Ovary (tissue), 9 donors: Measurements from ENCODE around the gene ADAM30. TPM values are rescaled to one million over a fixed set of nuclear protein-coding genes. Genes with fewer than 3 reads are reported as not detected.

Source experiments
- DNase-seq, 5 donors: peaks; one replicate each; pipeline ENCODE4 v3.0.0-alpha.2; 2019 to 2020
- H3K27ac ChIP-seq, 2 donors: fragments of 200-600 bp; one replicate each; pipeline versions ENCODE4 v1.5.1 to v1.8.0; 2019 to 2022
- H3K27me3 ChIP-seq: fragments of 200-600 bp; one replicate; pipeline ENCODE4 v1.8.0; 2022
- H3K36me3 ChIP-seq: fragments of 200-600 bp; sonication (generic); one replicate; pipeline ENCODE4 v1.5.1; 2019
- H3K4me1 ChIP-seq: one replicate; pipeline ENCODE4 v1.8.1; 2013; ENCODE audit warnings: mild to moderate bottlenecking, moderate library complexity; ENCODE audit not compliant: insufficient read depth
- H3K4me3 ChIP-seq: fragments of 200-600 bp; sonication (generic); one replicate; pipeline ENCODE4 v1.5.1; 2017
- H3K9me3 ChIP-seq, 2 donors: fragments of 200-600 bp in 1 of 2; sonication (generic) in 1 of 2; one replicate each; pipeline versions ENCODE4 v1.5.1 to v1.8.1; 2013 to 2019; ENCODE audit warnings: mild to moderate bottlenecking in 1 of 2, moderate library complexity in 1 of 2
- EP300 ChIP-seq: sonication (generic); formaldehyde crosslinking; IDR thresholded peaks from one replicate; pipeline ENCODE4 v1.6.1; 2017; ENCODE audit warnings: antibody characterized with exemption
- POLR2A ChIP-seq: fragments of 450-650 bp; IDR thresholded peaks from one replicate; pipeline ENCODE4 v1.6.1; 2017; ENCODE audit warnings: antibody characterized with exemption, mild to moderate bottlenecking, moderate library complexity
- WGBS, 3 donors: extraction: QIAGEN DNeasy Blood & Tissue Kit in 1 of 3; methylation state at CpG; one replicate each; pipeline versions ENCODE4 v1.1.5 to v1.1.7; 2013 to 2017; 5-methylcytosine and 5-hydroxymethylcytosine counted together
- intact Hi-C, 4 donors: fragments of 100-400 bp; cut with DNase I; formaldehyde crosslinking; loops; one replicate each; pipeline versions ENCODE4 v1.11.0 to v1.15.1; 2022 to 2023
- polyA plus RNA-seq, 2 donors: library from polyadenylated mRNA; stranded (reverse); fragments of 200-250 nt in 1 of 2; fragments of 350-450 nt in 1 of 2; fragmentation: Illumina TruSeq in 1 of 2; extraction: RNeasy Lipid Tissue Mini Kit (QIAGEN cat#74804) in 1 of 2; gene quantifications; one replicate each; pipeline ENCODE4 v1.2.3, GENCODE V29; 2013 to 2014
- total RNA-seq, 7 donors: library from RNA; depleted of rRNA in 2 of 7; stranded (reverse); fragments of >200 nt in 2 of 7; fragmentation: NEBNext Ultra II Directional in 3 of 7; extraction: Animal tissue kit (Norgen Biotek cat#: 25700) in 3 of 7; gene quantifications; one replicate each; pipeline versions ENCODE4 v1.1.0 to v1.2.4, GENCODE V29; 2016 to 2023
- TF ChIP-seq, protein P1 (sequence below), 3 donors: fragments of 450-650 bp in 2 of 3; fragments of 200-600 bp in 1 of 3; IDR thresholded peaks; one replicate each; pipeline versions ENCODE4 v1.5.1 to v1.8.0; 2016 to 2022; ENCODE audit warnings: antibody characterized with exemption in 3 of 3, mild to moderate bottlenecking in 1 of 3
- donor health status: DM: no; HTN: no; CAD: no; lungs with moderate emphysema.
- donor health status: DM: no; HTN: no; CAD: no.
- donor health status: Bipolar disorder and iron deficiency.
- donor health status: DM: yes; HTN: yes; CAD: no.
- donor health status: DM: no; HTN: no; CAD: no.
- donor health status: DM: yes; HTN: yes; CAD: no.

The ADAM30 gene
- total and polyA plus RNA-seq, 9 donors: not detected

DNA sequence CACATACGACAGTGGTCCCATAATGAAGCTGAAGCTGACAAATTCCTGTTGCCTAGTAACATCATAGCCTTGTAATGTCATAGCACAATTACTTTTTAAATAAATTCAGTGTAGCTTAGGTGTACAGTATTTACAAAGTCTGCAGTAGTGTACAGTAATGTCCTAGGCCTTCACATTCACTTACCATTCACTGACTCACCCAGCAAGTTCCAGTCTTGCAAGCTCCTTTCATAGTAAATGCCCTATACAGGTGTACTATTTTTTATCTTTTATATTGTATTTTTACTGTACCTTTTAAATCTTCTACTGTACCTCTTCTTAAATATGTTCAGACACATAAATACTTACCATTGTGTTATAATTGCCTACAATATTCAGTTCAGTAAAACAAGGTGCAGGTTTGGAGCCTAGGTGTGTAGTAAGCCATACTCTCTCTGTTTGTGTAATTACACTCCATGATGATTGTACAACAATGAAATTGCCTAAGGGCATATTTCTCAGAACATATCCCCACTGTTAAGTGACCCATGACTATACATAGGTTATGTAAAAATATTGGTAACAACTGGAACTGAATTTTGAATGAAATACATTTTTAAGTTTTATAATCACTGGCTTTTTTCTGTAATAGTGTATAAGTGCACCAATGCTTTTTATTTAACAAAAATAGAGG, 33.5 kb upstream of the ADAM30 start:
- H3K36me3 ChIP-seq: no peaks in the 10 kb centered on the region
- no peaks in the 10 kb centered on the region for H3K4me1 ChIP-seq
- intact Hi-C loops: loop anchor here in 1 of 4 donors (10.0 kb wide), 1 partner anchor 1845 kb away; no protein-coding TSS in a partner anchor
- 95 to 98% (median 98%) methylated on average over 1 of the region's 1 CpG for WGBS, 3 donors
- H3K27me3 ChIP-seq: no peaks in the 10 kb centered on the region
- H3K27ac ChIP-seq: no peak overlapping the region
- TF ChIP-seq POLR2A (no peak), EP300 (no peak)
- TF ChIP-seq, protein P1, sequence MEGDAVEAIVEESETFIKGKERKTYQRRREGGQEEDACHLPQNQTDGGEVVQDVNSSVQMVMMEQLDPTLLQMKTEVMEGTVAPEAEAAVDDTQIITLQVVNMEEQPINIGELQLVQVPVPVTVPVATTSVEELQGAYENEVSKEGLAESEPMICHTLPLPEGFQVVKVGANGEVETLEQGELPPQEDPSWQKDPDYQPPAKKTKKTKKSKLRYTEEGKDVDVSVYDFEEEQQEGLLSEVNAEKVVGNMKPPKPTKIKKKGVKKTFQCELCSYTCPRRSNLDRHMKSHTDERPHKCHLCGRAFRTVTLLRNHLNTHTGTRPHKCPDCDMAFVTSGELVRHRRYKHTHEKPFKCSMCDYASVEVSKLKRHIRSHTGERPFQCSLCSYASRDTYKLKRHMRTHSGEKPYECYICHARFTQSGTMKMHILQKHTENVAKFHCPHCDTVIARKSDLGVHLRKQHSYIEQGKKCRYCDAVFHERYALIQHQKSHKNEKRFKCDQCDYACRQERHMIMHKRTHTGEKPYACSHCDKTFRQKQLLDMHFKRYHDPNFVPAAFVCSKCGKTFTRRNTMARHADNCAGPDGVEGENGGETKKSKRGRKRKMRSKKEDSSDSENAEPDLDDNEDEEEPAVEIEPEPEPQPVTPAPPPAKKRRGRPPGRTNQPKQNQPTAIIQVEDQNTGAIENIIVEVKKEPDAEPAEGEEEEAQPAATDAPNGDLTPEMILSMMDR (IDR thresholded peaks at IDR 0.05): no peak
- H3K4me3 ChIP-seq: no peak overlapping the region
- H3K9me3 ChIP-seq: no peaks in the 10 kb centered on the region
- no peak for DNase-seq

DNA sequence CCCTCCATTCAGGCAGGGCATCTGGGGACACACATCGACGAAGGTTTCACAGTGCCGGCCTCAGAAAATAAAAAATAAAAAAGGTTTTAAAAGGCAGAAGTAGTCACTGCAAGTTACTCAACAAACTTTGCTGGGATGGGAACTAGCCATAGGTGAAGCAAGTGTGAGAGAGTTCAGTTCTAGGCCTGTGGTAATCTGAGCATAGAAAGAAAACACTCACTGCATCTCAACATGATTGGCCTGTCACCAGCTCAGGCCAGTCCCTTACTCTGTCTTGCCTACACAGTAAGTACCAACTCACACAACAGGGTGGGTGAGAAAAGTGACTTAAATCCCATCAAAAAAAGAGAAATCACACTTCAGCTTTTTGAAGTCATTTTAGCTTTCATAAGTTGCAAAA, 30.2 kb upstream of the ADAM30 start:
- 90 to 95% (median 93%) methylated on average over 3 of the region's 3 CpGs for WGBS, 3 donors
- TF ChIP-seq POLR2A (no peak), EP300 (no peak)
- TF ChIP-seq, protein P1 (IDR thresholded peaks at IDR 0.05): no peak
- no peak for DNase-seq
- H3K27me3 ChIP-seq: no peaks in the 10 kb centered on the region
- H3K36me3 ChIP-seq: no peaks in the 10 kb centered on the region
- no peaks in the 10 kb centered on the region for H3K4me1 ChIP-seq
- H3K4me3 ChIP-seq: no peak overlapping the region
- intact Hi-C loops: no loop called here
- no peaks in the 10 kb centered on the region for H3K9me3 ChIP-seq
- no peak overlapping the region for H3K27ac ChIP-seq

DNA sequence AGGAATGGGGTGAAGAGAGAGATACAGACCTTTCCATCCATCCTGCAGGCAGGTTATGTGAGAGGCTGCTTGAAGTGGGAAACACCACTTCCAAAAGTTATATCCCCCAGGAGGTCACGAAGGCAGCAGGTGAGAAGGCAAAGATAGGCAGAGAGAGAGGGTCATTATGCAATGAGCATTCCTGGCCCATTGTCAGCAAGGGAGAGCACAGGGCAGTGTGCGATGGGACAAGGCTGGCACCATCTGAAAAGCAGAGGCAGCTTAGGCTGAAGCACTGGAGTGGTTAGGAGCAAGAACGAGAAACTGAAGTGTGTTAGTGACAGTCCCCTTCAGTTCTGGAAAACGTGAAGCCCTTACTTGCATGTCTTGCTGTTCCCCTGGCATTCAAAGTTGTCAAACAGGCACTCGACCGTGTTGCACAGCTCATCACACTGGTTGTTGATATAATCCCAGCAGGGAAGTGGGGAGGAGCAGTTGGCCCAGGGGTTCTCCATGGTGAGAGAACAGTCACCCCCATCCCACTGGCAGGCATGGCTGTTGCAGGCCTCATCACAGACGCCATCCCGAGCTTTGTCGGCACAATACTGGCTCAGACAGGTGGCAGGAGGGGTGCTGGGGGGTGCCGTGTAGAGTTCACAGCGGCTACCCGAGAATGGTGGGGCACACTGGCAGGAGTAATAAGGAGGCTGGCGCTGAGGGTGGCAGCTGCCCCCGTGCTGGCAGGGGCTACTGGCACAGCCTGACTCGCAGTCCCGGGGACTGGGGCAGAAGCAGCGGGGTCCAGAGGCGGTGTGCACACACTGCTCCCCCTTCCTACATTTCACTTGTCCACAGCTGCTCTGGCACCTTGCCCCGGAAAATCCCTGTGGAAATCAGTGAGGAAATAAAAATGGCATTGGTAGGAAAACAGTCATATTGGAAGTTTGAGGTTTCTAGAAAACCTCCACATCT, 28.9 kb upstream of the ADAM30 start:
- H3K27me3 ChIP-seq: no peaks in the 10 kb centered on the region
- no peak overlapping the region for H3K27ac ChIP-seq
- H3K36me3 ChIP-seq: no peaks in the 10 kb centered on the region
- intact Hi-C loops: no loop called here
- no peaks in the 10 kb centered on the region for H3K9me3 ChIP-seq
- no peak overlapping the region for H3K4me3 ChIP-seq
- DNase-seq: no peak
- no peaks in the 10 kb centered on the region for H3K4me1 ChIP-seq
- 83 to 89% (median 86%) methylated on average over 19 of the region's 19 CpGs for WGBS, 3 donors
- TF ChIP-seq, protein P1 (IDR thresholded peaks at IDR 0.05): no peak
- no peak for TF ChIP-seq POLR2A
- TF ChIP-seq EP300: no peak

DNA sequence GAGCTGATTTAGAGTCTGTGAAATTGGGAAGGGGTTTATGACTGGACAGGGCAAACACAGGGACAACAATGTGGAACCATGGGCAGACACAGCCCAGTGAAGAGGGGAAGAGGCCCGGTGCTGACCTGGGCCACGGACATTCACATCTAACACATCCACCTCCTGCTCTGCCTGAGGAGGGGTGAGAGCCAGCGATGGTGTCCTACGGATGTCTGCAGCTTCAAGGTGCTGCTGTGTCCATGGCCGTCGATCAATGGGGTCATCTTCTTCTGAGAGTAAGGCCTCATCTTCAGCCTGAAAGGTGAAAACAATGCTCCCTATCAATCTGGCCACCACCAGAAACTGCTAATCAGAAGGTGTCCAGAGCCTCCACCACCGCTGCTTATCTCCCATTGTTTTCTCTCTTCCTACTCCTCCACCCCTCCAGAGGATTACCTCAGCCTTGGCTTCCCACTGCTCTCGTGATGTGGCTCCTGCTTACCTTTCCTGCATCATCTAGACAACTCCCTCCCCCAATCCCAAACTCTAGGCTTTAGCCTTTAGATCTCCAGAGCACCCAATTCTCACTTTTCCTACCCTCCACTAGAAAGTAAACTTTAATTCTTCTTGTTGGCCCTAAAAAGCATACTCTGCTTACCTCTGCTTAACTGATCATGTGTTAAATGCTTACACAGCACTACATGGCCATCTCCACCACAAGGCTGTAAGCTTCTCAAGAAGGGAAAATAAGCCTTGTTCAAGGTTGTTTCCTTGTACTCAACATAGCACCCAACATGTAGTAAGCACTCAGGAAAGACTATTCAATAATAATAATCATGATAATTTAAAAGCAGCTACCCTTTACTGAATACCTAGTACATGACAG, 24.0 kb upstream of the ADAM30 start:
- Histone ChIP-seq H3K4me1 (no peaks in the 10 kb centered on the region), H3K4me3 (no peak overlapping the region), H3K36me3 (no peaks in the 10 kb centered on the region), H3K27ac (no peak overlapping the region), H3K27me3 (no peaks in the 10 kb centered on the region), H3K9me3 (no peaks in the 10 kb centered on the region)
- no peak for TF ChIP-seq POLR2A
- TF ChIP-seq EP300: no peak
- TF ChIP-seq, protein P1 (IDR thresholded peaks at IDR 0.05): no peak
- no peak for DNase-seq
- 87% methylated on average over 8 of the region's 8 CpGs for WGBS, 3 donors
- intact Hi-C loops: no loop called here
